ENCODE results near the gene LMAN1L.

Gene LMAN1L

GRCh38 chr15:74838746-74839525, 26.3 kb downstream of the LMAN1L start:
- DNase-seq: no peak

- no peak for DNase-seq
Measured at GRCh38 chr15:74839526-74840395, 27.1 kb downstream of the LMAN1L start.

GRCh38 chr15:74840851-74841775, 28.5 kb downstream of the LMAN1L start:
- no peak for DNase-seq

DNA sequence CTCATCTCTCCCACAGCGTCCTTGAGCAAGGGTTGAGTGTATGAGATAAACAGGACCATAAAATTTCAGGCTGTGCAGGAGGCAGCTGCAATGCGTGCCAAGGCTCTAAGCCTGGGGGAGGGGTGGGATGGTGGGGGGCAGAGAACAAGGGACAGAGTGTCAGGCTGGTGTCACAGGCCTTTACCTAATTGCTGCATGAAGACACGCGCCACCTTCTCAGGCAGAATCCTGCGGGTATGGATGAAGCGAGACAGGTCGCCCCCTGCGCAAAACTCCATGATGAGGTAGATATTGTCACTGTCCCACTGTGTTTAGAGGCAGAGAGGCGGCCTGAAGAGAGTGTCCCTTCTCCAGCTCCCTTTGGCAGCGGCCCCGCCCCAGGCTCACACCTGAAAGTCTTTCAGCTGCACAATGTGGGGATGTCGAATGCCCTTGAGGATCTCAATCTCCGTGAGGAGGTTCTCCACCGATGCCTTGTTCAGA, 29.3 kb downstream of the LMAN1L start:
- no peak for DNase-seq

DNA sequence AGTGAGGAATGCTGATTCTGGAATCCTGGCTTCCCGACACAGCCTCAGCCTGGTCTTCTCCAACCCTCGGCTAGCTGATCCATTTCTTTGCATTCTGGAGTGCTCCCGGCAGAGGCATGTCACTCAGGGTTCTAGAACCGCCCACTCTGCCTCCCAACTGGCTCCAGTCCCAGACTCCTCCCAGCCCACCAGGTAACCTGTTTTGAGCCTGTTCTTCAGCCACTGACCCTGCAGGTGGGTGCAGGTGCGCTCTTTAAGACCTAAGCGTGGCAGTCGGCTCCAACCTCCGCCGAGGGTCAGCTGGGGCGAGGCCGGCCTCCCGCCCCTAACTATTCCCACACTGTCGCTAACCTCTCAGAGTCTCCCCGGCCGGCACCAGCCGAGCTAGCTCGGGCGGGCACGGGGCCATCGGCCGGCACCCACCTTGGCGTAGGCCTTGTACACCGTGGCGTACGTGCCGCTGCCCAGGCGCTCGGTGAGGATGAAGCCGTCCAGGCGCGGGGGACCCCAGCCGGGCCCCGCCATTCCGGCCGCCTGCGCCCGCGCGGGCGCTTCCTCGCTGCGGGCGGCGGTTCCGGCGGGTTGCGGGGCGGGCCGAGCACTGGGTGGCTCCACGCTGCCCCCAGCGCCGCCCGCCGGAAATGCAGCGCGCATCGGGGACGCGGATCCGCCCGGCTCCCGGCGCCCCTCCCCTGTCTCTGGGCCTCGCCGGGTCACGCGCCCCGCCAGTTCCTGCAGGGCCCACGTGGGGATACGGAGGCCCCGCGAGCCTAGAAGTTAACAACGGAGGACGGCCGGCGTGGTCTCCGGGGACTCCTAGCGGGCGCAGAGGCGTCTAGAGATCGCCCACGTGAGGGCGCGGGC, 30.2 kb downstream of the LMAN1L start, which contains the start of gene ULK3:
ULK3 (minus strand) TSS at position 576 of the 864 bp plus-strand sequence; CDS start at position 525, 51 bp downstream.
- DNase-seq: peak; percentile 70

GRCh38 chr15:74843445-74843828, 30.8 kb downstream of the LMAN1L start:
- no peak for DNase-seq

DNA sequence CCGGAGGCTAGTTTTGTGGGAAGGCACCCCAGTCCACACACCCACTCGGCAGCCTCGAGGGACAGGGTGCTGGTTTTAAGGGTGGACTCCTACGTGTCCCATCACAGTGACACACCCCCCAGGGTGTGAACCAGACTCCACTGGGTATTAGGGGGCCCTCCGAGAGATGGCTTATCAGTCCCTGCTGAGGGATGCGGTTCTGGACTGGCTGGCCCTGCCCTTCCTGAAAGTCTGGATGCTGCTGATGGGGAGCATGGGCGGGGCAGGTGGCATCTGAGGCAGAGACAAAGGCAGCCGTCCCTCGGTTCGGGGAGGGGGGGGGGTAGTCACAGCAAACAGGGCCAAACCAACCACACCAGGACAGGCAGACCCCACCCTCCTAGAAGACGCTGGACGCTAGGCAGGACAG, 31.3 kb downstream of the LMAN1L start:
- DNase-seq: no peak

DNA sequence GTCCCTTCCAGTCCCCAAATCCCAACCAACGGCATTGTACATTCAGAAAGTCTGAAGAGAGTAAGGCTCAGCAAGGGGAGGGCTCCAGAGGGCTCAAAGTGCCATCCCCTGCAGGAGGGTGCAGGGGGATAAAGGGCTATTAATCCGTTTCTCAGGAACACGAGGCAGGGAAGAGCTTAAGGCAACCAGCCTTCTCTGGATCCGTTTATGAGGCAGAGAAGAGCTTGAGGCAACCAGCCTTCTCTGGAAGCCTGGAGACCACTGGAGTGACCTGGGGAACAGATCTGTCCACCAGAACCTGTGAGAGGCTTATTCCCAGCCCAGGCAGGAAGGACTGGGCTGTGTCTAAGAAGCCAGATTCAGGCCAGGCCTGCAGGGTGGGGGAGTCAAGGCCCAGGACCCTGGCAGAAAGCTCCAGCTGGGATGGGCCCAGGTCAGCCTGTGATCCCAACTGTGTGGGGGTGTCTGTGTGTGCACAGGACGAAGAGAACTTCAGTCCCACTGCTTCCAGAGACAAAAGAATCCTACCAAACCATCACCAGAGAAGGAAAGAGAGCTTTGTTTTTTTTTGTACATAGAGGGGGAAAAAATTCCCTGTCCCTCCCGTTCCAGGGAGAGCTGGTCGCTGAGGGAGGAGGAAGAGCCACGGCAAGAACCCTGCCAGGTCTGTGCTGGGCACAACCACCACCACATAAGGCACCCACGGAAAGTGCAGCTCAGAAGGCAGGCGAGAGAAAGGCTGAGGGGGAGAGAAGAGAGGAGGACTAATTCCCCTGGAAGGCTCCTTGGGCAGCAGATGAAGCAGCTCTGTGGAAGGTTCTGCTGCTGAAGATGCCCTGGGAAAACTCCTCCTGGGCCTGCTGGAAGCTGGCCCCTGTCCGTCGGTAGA, 31.9 kb downstream of the LMAN1L start:
- DNase-seq: no peak

- no peak for DNase-seq
Measured at GRCh38 chr15:74845208-74845568, 32.6 kb downstream of the LMAN1L start.

- no peak for DNase-seq
Measured at GRCh38 chr15:74845581-74845980, 32.9 kb downstream of the LMAN1L start.

DNA sequence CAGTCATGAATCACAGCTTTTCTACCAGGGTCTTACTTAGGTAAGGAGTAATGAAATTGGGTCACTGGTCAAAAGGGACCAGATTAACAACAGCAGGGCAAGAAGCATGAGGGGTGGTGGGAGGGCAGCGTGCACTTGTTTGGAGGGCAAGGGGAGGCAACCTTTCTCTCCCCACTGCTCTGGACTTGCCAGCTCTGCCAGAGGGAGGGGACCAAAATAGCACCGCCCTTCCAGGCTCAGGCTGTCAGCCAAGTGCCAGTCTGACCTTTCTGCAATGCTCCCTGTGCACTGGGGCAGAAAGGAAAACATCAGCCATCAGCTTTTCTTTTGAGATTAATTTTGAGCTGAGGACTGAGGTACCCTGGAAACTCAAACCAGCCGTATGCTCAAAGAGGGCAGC, 34.8 kb downstream of the LMAN1L start:
- no peak for DNase-seq

DNA sequence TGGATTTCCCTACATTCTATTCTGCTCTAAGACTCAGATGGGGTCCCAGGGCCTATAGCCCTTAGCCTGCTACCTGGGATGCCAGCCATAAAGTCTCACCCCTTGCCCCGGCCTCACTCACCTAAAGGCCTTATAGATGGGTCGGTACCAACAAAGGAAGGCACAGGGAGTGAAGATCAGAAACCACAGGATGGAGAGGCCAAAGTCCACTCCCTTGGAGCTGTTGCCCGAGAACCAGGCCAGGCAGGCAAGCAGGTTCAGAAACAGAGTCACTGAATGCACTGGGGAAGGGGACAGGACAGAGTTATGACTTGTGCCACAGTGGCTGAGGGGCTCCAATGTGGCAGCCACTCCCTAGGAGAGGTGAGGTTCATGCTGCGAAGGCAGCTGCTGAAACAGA, 37.8 kb downstream of the LMAN1L start:
- DNase-seq: no peak

- DNase-seq: no peak
Measured at GRCh38 chr15:74851960-74852359, 39.3 kb downstream of the LMAN1L start.

DNA sequence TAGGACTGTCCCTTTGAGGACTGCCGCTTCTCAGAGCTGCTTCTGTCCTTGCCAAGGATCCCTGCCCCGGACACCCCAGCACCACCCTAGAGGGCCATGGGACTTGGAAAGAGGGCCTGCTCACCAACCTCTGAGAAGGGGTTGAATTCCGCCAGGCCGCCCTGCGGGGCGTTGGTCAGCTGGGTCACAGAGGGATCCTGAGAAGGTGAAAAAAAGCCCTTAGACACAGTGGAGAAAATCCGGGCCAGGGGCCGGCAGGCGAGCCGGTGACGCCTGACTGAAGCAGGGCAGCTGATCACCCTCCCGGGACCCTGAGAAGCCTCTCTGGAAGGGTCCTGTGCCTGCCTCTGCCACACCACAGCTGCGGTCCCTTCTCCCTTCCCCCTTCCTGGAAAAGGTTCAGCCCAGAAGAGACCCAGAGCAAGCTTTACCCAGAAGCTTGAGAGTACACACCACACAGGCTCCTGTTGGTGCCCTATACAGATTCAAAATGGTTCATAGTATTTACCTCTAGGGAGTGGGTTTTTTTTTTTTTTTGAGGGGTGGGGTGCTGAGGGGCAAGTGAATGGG, 41.9 kb downstream of the LMAN1L start:
- no peak for DNase-seq

GRCh38 chr15:74855857-74856256, 43.2 kb downstream of the LMAN1L start:
- DNase-seq: no peak

- no peak for DNase-seq
Measured at GRCh38 chr15:74856537-74856936, 43.9 kb downstream of the LMAN1L start.

GRCh38 chr15:74857082-74857655, 44.5 kb downstream of the LMAN1L start:
- no peak for DNase-seq

DNA sequence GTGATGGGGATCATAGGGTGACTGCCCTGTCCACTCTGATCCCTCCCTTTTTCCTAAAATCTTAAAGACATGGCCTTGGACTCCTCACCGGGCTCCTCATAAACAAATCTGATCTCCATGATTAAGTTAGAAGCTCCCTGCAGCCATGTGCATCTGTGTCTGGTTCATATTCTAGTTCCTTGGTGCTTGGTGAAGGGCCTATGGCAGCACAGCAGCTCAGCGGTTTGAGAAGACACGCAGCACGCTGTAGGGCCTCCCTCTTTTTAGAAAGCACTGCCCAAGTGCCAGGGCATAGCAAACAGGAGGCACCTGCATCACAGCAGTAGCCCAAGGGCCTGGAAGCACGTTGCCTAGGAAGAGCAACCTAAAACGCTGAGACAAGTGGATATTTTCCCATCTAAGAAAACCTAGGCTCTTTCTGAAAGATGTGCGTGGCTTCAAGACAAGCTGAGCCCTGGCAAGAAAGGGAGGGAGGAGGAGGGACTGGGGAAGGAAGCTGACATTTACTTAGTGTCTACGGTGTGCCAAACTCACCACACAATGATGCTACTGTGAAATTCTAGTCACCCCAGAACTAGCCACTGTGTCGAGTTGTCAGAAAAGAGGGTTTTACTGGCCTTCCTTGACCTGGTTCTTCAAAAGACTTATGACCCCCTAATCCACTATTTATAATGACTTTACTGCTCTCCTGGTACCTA, 45.2 kb downstream of the LMAN1L start:
- no peak for DNase-seq

DNA sequence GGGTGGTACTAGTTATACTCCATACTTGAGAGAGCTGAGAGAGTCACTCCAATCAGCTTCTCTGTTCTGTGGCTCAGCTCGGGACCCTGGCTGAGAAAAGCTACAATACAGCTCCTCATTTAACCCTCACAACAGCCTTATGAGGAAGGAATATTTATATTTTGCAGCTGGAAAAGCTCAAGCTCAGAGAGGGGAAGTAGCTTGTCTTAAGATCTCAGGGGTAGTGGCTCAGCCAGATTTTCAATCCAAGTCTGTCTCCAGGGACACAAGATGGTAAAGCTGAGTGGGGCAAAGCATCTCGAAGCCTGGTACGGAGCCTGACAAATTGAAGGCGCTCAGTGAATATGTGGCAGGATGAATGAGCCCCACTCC, 45.7 kb downstream of the LMAN1L start:
- no peak for DNase-seq
